HepG2 (cell line): Measurements from ENCODE around the gene SPRY1. TPM values are rescaled to one million over a fixed set of nuclear protein-coding genes. Genes with fewer than 3 reads are reported as not detected.

Experiments
- ATAC-seq: fragments of 200-7000 bp; cut with Tn5 transposase; 3 replicates; pipeline ENCODE4 v1.9.1; 2020; ENCODE audit warnings: mild to moderate bottlenecking, moderate library complexity
- BruUV-seq: library from RNA; stranded (reverse); fragments of 400-500 nt; replicated peaks from 2 replicates; lab custom pipeline; 2021; lab: Mats Ljungman, UMichigan
- CTCF ChIA-PET: fragments of 300-600 bp; formaldehyde crosslinking; extraction: SDS; loops from one replicate; lab custom pipeline; 2021; ENCODE audit warnings: low total read pairs, inconsistent platforms, low intra/inter-chr PET ratio; lab: Yijun Ruan, JAX
- POLR2A ChIA-PET: fragments of 350-600 bp; sonication (Branson Sonifier 250); formaldehyde crosslinking; loops from one replicate; lab custom pipeline; 2020; ENCODE audit warnings: antibody characterized with exemption, inconsistent platforms; lab: Yijun Ruan, JAX
- DNase-seq: peaks from one replicate; pipeline ENCODE4 v3.0.0-alpha.2; 2015; ENCODE audit warnings: low spot score
- FAIRE-seq: peaks from 3 replicates; lab custom pipeline; 2011; peaks lifted over from hg19 to GRCh38; lab: Jason Lieb, UNC
- H2AFZ ChIP-seq: one replicate; pipeline ENCODE4 v1.6.1; 2011; ENCODE audit warnings: low read length, inconsistent platforms
- H3K27ac ChIP-seq: fragments of 300-600 bp; 3 replicates; pipeline ENCODE4 v1.8.0; 2011; ENCODE audit warnings: mixed run types, mild to moderate bottlenecking, mixed read lengths, low read length, inconsistent platforms; ENCODE audit not compliant: insufficient read depth; ENCODE audit errors: extremely low read length
- H3K27me3 ChIP-seq, 2 experiments: fragments of 200-600 bp in 1 of 2; 2 replicates in 1 of 2; 3 replicates in 1 of 2; pipeline versions ENCODE4 v1.6.0 to v1.8.0; 2011; ENCODE audit warnings: low read length in 2 of 2, mild to moderate bottlenecking in 2 of 2, moderate library complexity in 2 of 2, inconsistent platforms in 1 of 2; ENCODE audit not compliant: insufficient read depth in 2 of 2, control insufficient read depth in 1 of 2
- H3K36me3 ChIP-seq, 2 experiments: fragments of 200-600 bp in 1 of 2; replicated peaks in 1 of 2; 2 replicates in 1 of 2; 3 replicates in 1 of 2; pipeline versions ENCODE4 v1.5.1 to v1.8.0; 2011; ENCODE audit warnings: low read length in 2 of 2, inconsistent platforms in 1 of 2; ENCODE audit not compliant: insufficient read depth in 2 of 2, control insufficient read depth in 1 of 2
- H3K4me1 ChIP-seq: 2 replicates; pipeline ENCODE4 v1.5.1; 2012; ENCODE audit warnings: low read length, inconsistent platforms; ENCODE audit not compliant: insufficient read depth
- H3K4me2 ChIP-seq: 2 replicates; pipeline ENCODE4 v1.6.0; 2011; ENCODE audit warnings: low read depth, low read length, inconsistent platforms
- H3K4me3 ChIP-seq, 3 experiments: fragments of 200-600 bp in 1 of 3; sonication (generic), shearing (Covaris generic) in 1 of 3; replicated peaks in 1 of 3; 2 replicates each; pipeline ENCODE4 v1.5.1; 2011 to 2016; ENCODE audit warnings: low read length in 3 of 3, inconsistent platforms in 2 of 3, low read depth in 2 of 3, mild to moderate bottlenecking in 2 of 3, control low read depth in 1 of 3, mixed read lengths in 1 of 3; ENCODE audit not compliant: insufficient read depth in 1 of 3
- H3K79me2 ChIP-seq: one replicate; pipeline ENCODE4 v1.6.1; 2011; ENCODE audit warnings: low read length, inconsistent platforms; ENCODE audit not compliant: insufficient read depth
- H3K9ac ChIP-seq: 2 replicates; pipeline ENCODE4 v1.6.0; 2011; ENCODE audit warnings: mild to moderate bottlenecking, low read depth, low read length, inconsistent platforms; ENCODE audit not compliant: insufficient read depth
- H3K9me3 ChIP-seq: 2 replicates; pipeline ENCODE4 v1.5.1; 2012; ENCODE audit warnings: mild to moderate bottlenecking, low read length
- H4K20me1 ChIP-seq: 2 replicates; pipeline ENCODE4 v1.6.0; 2011; ENCODE audit warnings: inconsistent platforms, mild to moderate bottlenecking, low read length, moderate library complexity; ENCODE audit not compliant: insufficient read depth
- ETV5 ChIP-seq: IDR thresholded peaks from 2 replicates; pipeline ENCODE4 v1.6.1; 2018; ENCODE audit warnings: missing biosample characterization, missing genetic modification reagents, inconsistent platforms, borderline replicate concordance
- GABPB1 ChIP-seq: IDR thresholded peaks from 2 replicates; pipeline ENCODE4 v1.6.1; 2016; ENCODE audit warnings: mild to moderate bottlenecking, missing genetic modification reagents, moderate library complexity, missing compliant biosample characterization
- GZF1 ChIP-seq: sonication (generic); formaldehyde crosslinking; IDR thresholded peaks from 2 replicates; pipeline ENCODE4 v1.5.1; 2020; ENCODE audit warnings: mild to moderate bottlenecking, missing genetic modification reagents
- KLF9 ChIP-seq: IDR thresholded peaks from 2 replicates; pipeline ENCODE4 v1.6.1; 2016; ENCODE audit warnings: low read depth
- PHF20 ChIP-seq: sonication (generic); formaldehyde crosslinking; IDR thresholded peaks from 2 replicates; pipeline ENCODE4 v1.5.0; 2020; ENCODE audit warnings: mild to moderate bottlenecking, missing genetic modification reagents
- RORA ChIP-seq: sonication (generic); formaldehyde crosslinking; IDR thresholded peaks from 2 replicates; pipeline ENCODE4 v1.5.0; 2020; ENCODE audit warnings: mild to moderate bottlenecking, missing genetic modification reagents, moderate library complexity
- SIN3B ChIP-seq: fragments of 150-350 bp; IDR thresholded peaks from 2 replicates; pipeline ENCODE4 v1.6.1; 2014; ENCODE audit warnings: low read length
- SKIL ChIP-seq: sonication (generic); formaldehyde crosslinking; IDR thresholded peaks from 2 replicates; pipeline ENCODE4 v1.8.0; 2022; ENCODE audit warnings: missing genetic modification reagents, mild to moderate bottlenecking, moderate library complexity, borderline replicate concordance
- SP5 ChIP-seq: IDR thresholded peaks from 2 replicates; pipeline ENCODE4 v1.6.1; 2016; ENCODE audit warnings: low read depth, borderline replicate concordance
- TBL1XR1 ChIP-seq: fragments of 150-350 bp; IDR thresholded peaks from 2 replicates; pipeline ENCODE4 v1.6.1; 2014; ENCODE audit warnings: borderline replicate concordance, low read length; ENCODE audit not compliant: partially characterized antibody
- ZBTB25 ChIP-seq: IDR thresholded peaks from 2 replicates; pipeline ENCODE4 v1.6.1; 2018; ENCODE audit warnings: missing genetic modification reagents
- ZBTB7A ChIP-seq: sonication (generic); formaldehyde crosslinking; IDR thresholded peaks from 2 replicates; pipeline ENCODE4 v1.8.0; 2022; ENCODE audit warnings: mild to moderate bottlenecking, missing genetic modification reagents
- ZNF12 ChIP-seq: sonication (generic); formaldehyde crosslinking; IDR thresholded peaks from 2 replicates; pipeline ENCODE4 v1.5.0; 2020; ENCODE audit warnings: missing genetic modification reagents
- ZNF230 ChIP-seq: sonication (generic); formaldehyde crosslinking; IDR thresholded peaks from 2 replicates; pipeline ENCODE4 v1.4.0; 2020; ENCODE audit warnings: mild to moderate bottlenecking, missing genetic modification reagents
- ZNF274 ChIP-seq: sonication (generic); formaldehyde crosslinking; IDR thresholded peaks from 2 replicates; pipeline ENCODE4 v1.5.1; 2020; ENCODE audit warnings: mild to moderate bottlenecking, missing genetic modification reagents
- ZNF367 ChIP-seq: sonication (generic); formaldehyde crosslinking; IDR thresholded peaks from 2 replicates; pipeline ENCODE4 v1.4.0; 2020; ENCODE audit warnings: missing genetic modification reagents, borderline replicate concordance
- ZNF761 ChIP-seq: sonication (generic); formaldehyde crosslinking; conservative IDR thresholded peaks from 2 replicates; pipeline ENCODE4 v1.4.0; 2020; ENCODE audit warnings: mild to moderate bottlenecking, missing genetic modification reagents
- ZNF773 ChIP-seq: sonication (generic); formaldehyde crosslinking; IDR thresholded peaks from 2 replicates; pipeline ENCODE4 v1.4.0; 2020; ENCODE audit warnings: missing genetic modification reagents, borderline replicate concordance
- ZNF792 ChIP-seq: IDR thresholded peaks from 2 replicates; pipeline ENCODE4 v1.6.1; 2016
- ZNF883 ChIP-seq: sonication (generic); formaldehyde crosslinking; IDR thresholded peaks from 2 replicates; pipeline ENCODE4 v1.5.1; 2020; ENCODE audit warnings: mild to moderate bottlenecking, missing genetic modification reagents; ENCODE audit errors: not compliant biosample characterization
- WGBS: methylation state at CpG from one replicate; pipeline ENCODE4 v1.1.6; 2017; ENCODE audit warnings: low lambda C conversion rate; 5-methylcytosine and 5-hydroxymethylcytosine counted together
- in situ Hi-C: cut with HindIII; loops from 2 replicates; pipeline ENCODE4 v1.10.0; 2017; ENCODE audit warnings: low pct_unique_long_range_greater_than_20kb; ENCODE audit not compliant: extremely low pct_ligation_motif_present
- intact Hi-C: fragments of 100-400 bp; cut with micrococcal nuclease; formaldehyde crosslinking; loops from one replicate; pipeline ENCODE4 v1.10.0; 2022; ENCODE audit not compliant: unreplicated experiment
- polyA plus RNA-seq, 8 experiments: library from polyadenylated mRNA; depleted of rRNA in 3 of 8; stranded (reverse) in 7 of 8; unstranded in 1 of 8; fragments of >200 nt; fragmentation: Illumina TruSeq in 4 of 8; extraction: Trizol in 4 of 8; gene quantifications; 2 replicates each; pipeline versions ENCODE4 v1.2.1 to v1.2.3, GENCODE V29; 2011 to 2016; ENCODE audit warnings: low read depth in 4 of 8, missing spikeins in 1 of 8, mixed read lengths in 1 of 8; ENCODE audit not compliant: insufficient read depth in 1 of 8
- total RNA-seq, 5 experiments: library from RNA; depleted of rRNA; stranded (reverse); fragments of >200 nt; fragmentation: Illumina TruSeq; extraction: Trizol; gene quantifications; 2 replicates each; pipeline ENCODE4 v1.2.3, GENCODE V29; 2016; ENCODE audit warnings: low read depth in 1 of 5

SPRY1 gene
- total and polyA plus RNA-seq, 2 of the 13 experiments (the other 11 are each of a cell fraction or from before 2014, with no cell fraction given) = 24.7 to 33.4 TPM

- TF ChIP-seq ZNF773 (CRISPR knock-in tag) = no peak
- TF ChIP-seq PHF20 (CRISPR knock-in tag) = no peak
- TF ChIP-seq ZBTB7A (CRISPR knock-in tag) = no peak
- TF ChIP-seq ZNF230 = no peak
- no peak for TF ChIP-seq KLF9 (CRISPR knock-in tag)
Measured at GRCh38 chr4:123393721-123394120, 2.9 kb upstream of the SPRY1 start (continued).

- peaks cover 25% of the 10 kb centered on the region for H3K4me1 ChIP-seq
- H3K9me3 ChIP-seq = no peaks in the 10 kb centered on the region
- H3K36me3 ChIP-seq = peaks cover 15 to 20% of the 10 kb centered on the region in 2 experiments
- intact Hi-C loops = loop anchor here (1.0 to 5.0 kb wide), 4 partner anchors 108 to 270 kb away; no protein-coding TSS in a partner anchor
- no peaks in the 10 kb centered on the region; a peak in 1 of 5 replicates for H3K27me3 ChIP-seq
- BruUV-seq = TSS peak; percentile 39
- peaks cover 19% of the 10 kb centered on the region for H4K20me1 ChIP-seq
- peaks cover 59% of the 10 kb centered on the region for H3K79me2 ChIP-seq
- peak overlapping the region; percentile 74 for H3K4me2 ChIP-seq
- DNase-seq (peak; percentile 75), ATAC-seq (peak; percentile 66), FAIRE-seq (peak; percentile 43)
- peak overlapping the region; percentile 83 to 96 (median 90) for H3K4me3 ChIP-seq
- peak overlapping the region; percentile 90 for H3K27ac ChIP-seq
- ChIA-PET CTCF (interaction anchor here (1.1 to 2.7 kb wide), 3 partner anchors 167 to 264 kb away, joined by 3 to 10 read pairs (median 3); no protein-coding TSS in a partner anchor), POLR2A (interaction anchor here (0.9 to 3.4 kb wide), 17 partner anchors 13 to 252 kb away, joined by 3 to 33 read pairs (median 5); no protein-coding TSS in a partner anchor)
- in situ Hi-C loops = loop anchor here (5.0 to 25.0 kb wide), 6 partner anchors 80 to 865 kb away; no protein-coding TSS in a partner anchor
- WGBS = under 1% methylated on average over 55 of the region's 85 CpGs
- H3K9ac ChIP-seq = peak overlapping the region; percentile 87
- H2AFZ ChIP-seq = no peak overlapping the region
- TF ChIP-seq GABPB1 (CRISPR knock-in tag) (peak; percentile 56; the same call in 1 of the 2 replicates), TBL1XR1 (peak; percentile 11), ETV5 (peak; percentile 57; the same call in 1 of the 2 replicates), ZNF367 (CRISPR knock-in tag) (no peak), SKIL (CRISPR knock-in tag) (peak; percentile 47; the same call in 1 of the 2 replicates), SP5 (CRISPR knock-in tag) (no peak), ZNF761 (CRISPR knock-in tag) (peak; percentile 77; the same call in 1 of the 2 replicates), ZBTB25 (CRISPR knock-in tag) (no peak), GZF1 (CRISPR knock-in tag) (0 out of 2 replicates have a peak, but pooled peaks have one; percentile 17), RORA (CRISPR knock-in tag) (no peak), ZNF883 (no peak), SIN3B (no peak), ZNF274 (peak; percentile 27; the same call in 1 of the 2 replicates), ZNF12 (CRISPR knock-in tag) (no peak), ZNF792 (CRISPR knock-in tag) (0 out of 2 replicates have a peak, but pooled peaks have one; percentile 36)
Measured at GRCh38 chr4:123397144-123398065, 810 bp downstream of the SPRY1 start.
